ENCODE measurements around the gene OTUD7B.
"Not testable (repeated sequence)": the region's sequence is repeated elsewhere in the genome, so short reads cannot be mapped to it uniquely, and the experiment has no call there.

Gene OTUD7B

GRCh38 chr1:149942207-149942606 lies 68.3 kb downstream of the OTUD7B start:
- no peak for DNase-seq

- DNase-seq = no peak
Measured at GRCh38 chr1:149940427-149940826, 70.1 kb downstream of the OTUD7B start.

- not testable (repeated sequence) for DNase-seq
Measured at GRCh38 chr1:149938668-149939003, 71.9 kb downstream of the OTUD7B start.

- no peak for DNase-seq
Measured at GRCh38 chr1:149937759-149938158, 72.8 kb downstream of the OTUD7B start.

GRCh38 chr1:149936992-149937705 lies 73.4 kb downstream of the OTUD7B start:
- no peak for DNase-seq

GRCh38 chr1:149936170-149936991 lies 74.1 kb downstream of the OTUD7B start, which contains the start of gene MTMR11:
Gene MTMR11, minus strand, starts transcription at chr1:149936879. Its CDS starts 232 bp downstream, at chr1:149936647.
- no peak for DNase-seq

GRCh38 chr1:149934356-149934755 lies 76.2 kb downstream of the OTUD7B start:
- no peak for DNase-seq

- DNase-seq = no peak
Measured at GRCh38 chr1:149933208-149933607, 77.3 kb downstream of the OTUD7B start.

GRCh38 chr1:149932474-149932873 lies 78.1 kb downstream of the OTUD7B start:
- DNase-seq = no peak

GRCh38 chr1:149931212-149931790 lies 79.2 kb downstream of the OTUD7B start:
- no peak for DNase-seq

- DNase-seq = no peak
Measured at GRCh38 chr1:149929856-149930255, 80.7 kb downstream of the OTUD7B start.

GRCh38 chr1:149928401-149928724 lies 82.2 kb downstream of the OTUD7B start:
- DNase-seq = no peak

- peak; percentile 90 for DNase-seq
Measured at GRCh38 chr1:149927563-149928400, 82.7 kb downstream of the OTUD7B start, which contains the start of gene SF3B4. Gene SF3B4, minus strand, starts transcription at chr1:149927803. Its CDS starts 44 bp downstream, at chr1:149927759.

- no peak for DNase-seq
Measured at GRCh38 chr1:149927056-149927562, 83.4 kb downstream of the OTUD7B start.

- DNase-seq = no peak
Measured at GRCh38 chr1:149926296-149926695, 84.2 kb downstream of the OTUD7B start.

GRCh38 chr1:149925751-149926150 lies 84.8 kb downstream of the OTUD7B start:
- DNase-seq = no peak

- no peak for DNase-seq
Measured at GRCh38 chr1:149925345-149925744, 85.2 kb downstream of the OTUD7B start.

GRCh38 chr1:149923626-149924025 lies 86.9 kb downstream of the OTUD7B start:
- DNase-seq = no peak

GRCh38 chr1:149917571-149918144 lies 92.9 kb downstream of the OTUD7B start, which contains the start of gene SV2A:
Gene SV2A, minus strand, starts transcription at chr1:149917844. Its CDS starts 4,004 bp downstream, at chr1:149913840.
- DNase-seq = no peak

GRCh38 chr1:149916898-149917252 lies 93.7 kb downstream of the OTUD7B start:
- no peak for DNase-seq

GRCh38 chr1:149916193-149916897 lies 94.2 kb downstream of the OTUD7B start:
- DNase-seq = no peak
